Trophoblast cell (in vitro differentiated cells and primary cell): ENCODE measurements around the gene LTB.

ENCODE experiments used
- DNase-seq, 2 donors: peaks; one replicate each; pipeline ENCODE4 v3.0.0-alpha.2; 2016
- H2AFZ ChIP-seq: 2 replicates; pipeline ENCODE4 v1.6.1; 2013; ENCODE audit warnings: low read length, moderate library complexity, mild to moderate bottlenecking; ENCODE audit not compliant: insufficient read depth, poor library complexity
- H2AK5ac ChIP-seq: 2 replicates; pipeline ENCODE4 v1.6.1; 2013; ENCODE audit warnings: mild to moderate bottlenecking, low read length
- H2BK120ac ChIP-seq: 2 replicates; pipeline ENCODE4 v1.6.1; 2013; ENCODE audit warnings: low read length, mild to moderate bottlenecking, moderate library complexity; ENCODE audit not compliant: insufficient read depth, poor library complexity
- H2BK12ac ChIP-seq: 2 replicates; pipeline ENCODE4 v1.6.1; 2013; ENCODE audit warnings: mild to moderate bottlenecking, low read length, moderate library complexity
- H2BK5ac ChIP-seq: 2 replicates; pipeline ENCODE4 v1.6.1; 2013; ENCODE audit warnings: low read length, low read depth, moderate library complexity, mild to moderate bottlenecking; ENCODE audit not compliant: poor library complexity
- H3K14ac ChIP-seq: 2 replicates; pipeline ENCODE4 v1.6.1; 2013; ENCODE audit warnings: mild to moderate bottlenecking, low read length
- H3K18ac ChIP-seq: 2 replicates; pipeline ENCODE4 v1.6.1; 2013; ENCODE audit warnings: mild to moderate bottlenecking, low read length
- H3K23ac ChIP-seq: 2 replicates; pipeline ENCODE4 v1.6.1; 2013; ENCODE audit warnings: low read length
- H3K27ac ChIP-seq: 2 replicates; pipeline ENCODE4 v1.5.1; 2013; ENCODE audit warnings: low read depth, mild to moderate bottlenecking, inconsistent platforms, low read length, moderate library complexity
- H3K27me3 ChIP-seq: 2 replicates; pipeline ENCODE4 v1.6.1; 2013; ENCODE audit warnings: inconsistent platforms, mild to moderate bottlenecking, low read length, moderate library complexity; ENCODE audit not compliant: insufficient read depth
- H3K36me3 ChIP-seq, 2 experiments: 1 replicate in 1 of 2; 2 replicates in 1 of 2; pipeline ENCODE4 v1.6.1; 2013; ENCODE audit warnings: low read length in 2 of 2, mild to moderate bottlenecking in 2 of 2, moderate library complexity in 1 of 2; ENCODE audit not compliant: insufficient read depth in 2 of 2, control insufficient read depth in 1 of 2
- H3K4ac ChIP-seq: 2 replicates; pipeline ENCODE4 v1.6.1; 2013; ENCODE audit warnings: low read depth, mild to moderate bottlenecking, low read length, moderate library complexity
- H3K4me1 ChIP-seq, 2 experiments: 1 replicate in 1 of 2; 2 replicates in 1 of 2; pipeline ENCODE4 v1.6.1; 2013; ENCODE audit warnings: low read length in 2 of 2, mild to moderate bottlenecking in 2 of 2, moderate library complexity in 1 of 2; ENCODE audit not compliant: insufficient read depth in 2 of 2, control insufficient read depth in 1 of 2
- H3K4me2 ChIP-seq: 2 replicates; pipeline ENCODE4 v1.6.1; 2013; ENCODE audit warnings: inconsistent platforms, mild to moderate bottlenecking, low read length, moderate library complexity
- H3K4me3 ChIP-seq: 2 replicates; pipeline ENCODE4 v1.5.1; 2013; ENCODE audit warnings: mild to moderate bottlenecking, low read depth, low read length, inconsistent platforms
- H3K79me1 ChIP-seq: one replicate; pipeline ENCODE4 v1.6.1; 2013; ENCODE audit warnings: low read length
- H3K79me2 ChIP-seq: 2 replicates; pipeline ENCODE4 v1.6.1; 2013; ENCODE audit warnings: low read length, mild to moderate bottlenecking; ENCODE audit not compliant: control insufficient read depth, insufficient read depth, poor library complexity
- H3K9ac ChIP-seq: 2 replicates; pipeline ENCODE4 v1.6.1; 2013; ENCODE audit warnings: mild to moderate bottlenecking, low read length
- H3K9me3 ChIP-seq: 2 replicates; pipeline ENCODE4 v1.6.1; 2013; ENCODE audit warnings: low read depth, mild to moderate bottlenecking, control low read depth, inconsistent platforms, low read length; ENCODE audit not compliant: insufficient read depth
- H4K12ac ChIP-seq: 2 replicates; pipeline ENCODE4 v1.6.1; 2013; ENCODE audit warnings: low read depth, mild to moderate bottlenecking, low read length, moderate library complexity
- H4K8ac ChIP-seq: 2 replicates; pipeline ENCODE4 v1.6.1; 2013; ENCODE audit warnings: low read depth, mild to moderate bottlenecking, low read length, moderate library complexity
- H4K91ac ChIP-seq: one replicate; pipeline ENCODE4 v1.6.1; 2013; ENCODE audit warnings: low read depth, mild to moderate bottlenecking, low read length, moderate library complexity
- WGBS: extraction: QIAGEN DNeasy Blood & Tissue Kit; methylation state at CpG from one replicate; pipeline ENCODE4 v1.1.7; 2013; ENCODE audit warnings: missing lambda C conversion rate; ENCODE audit not compliant: insufficient read length, insufficient coverage; ENCODE audit errors: extremely low coverage; 5-methylcytosine and 5-hydroxymethylcytosine counted together

Gene LTB

GRCh38 chr6:31546339-31546957 is 35.8 kb downstream of the LTB start, which contains the start of gene ATP6V1G2:
ATP6V1G2 (minus strand) TSS chr6:31546608; CDS start chr6:31546559, 49 bp downstream.
- Histone ChIP-seq H3K4me2 (peak within 1 kb of the TSS; percentile 75), H3K27me3 (no peaks in the 10 kb centered on the region), H4K12ac (no peak within 1 kb of the TSS), H4K8ac (peak within 1 kb of the TSS; percentile 82), H2AFZ (peak within 1 kb of the TSS; percentile 40), H2AK5ac (no peak within 1 kb of the TSS), H3K18ac (no peak within 1 kb of the TSS), H3K79me1 (peaks cover 8% of the 10 kb centered on the region), H3K9ac (peak within 1 kb of the TSS; percentile 23), H3K27ac (peak within 1 kb of the TSS; percentile 39), H2BK5ac (no peak within 1 kb of the TSS), H3K36me3 (peaks cover 4 to 7% of the 10 kb centered on the region in 2 experiments), H3K23ac (no peak within 1 kb of the TSS), H3K4ac (no peak within 1 kb of the TSS), H2BK12ac (no peak within 1 kb of the TSS), H3K14ac (no peak within 1 kb of the TSS), H3K79me2 (peaks cover 3% of the 10 kb centered on the region), H3K4me1 (peaks cover 4 to 5% of the 10 kb centered on the region in 2 experiments), H3K4me3 (no peak within 1 kb of the TSS), H3K9me3 (no peaks in the 10 kb centered on the region), H4K91ac (no peak within 1 kb of the TSS), H2BK120ac (no peak within 1 kb of the TSS)
- DNase-seq: peak; percentile 96 to 97
- no CpG with 5 or more reads among the region's 11 CpGs for WGBS

GRCh38 chr6:31545291-31545690 is 36.9 kb downstream of the LTB start:
- H3K4me1 ChIP-seq: peaks cover 5 to 6% of the 10 kb centered on the region in 2 experiments
- peaks cover 4 to 6% of the 10 kb centered on the region in 2 experiments for H3K36me3 ChIP-seq
- no CpG with 5 or more reads among the region's 7 CpGs for WGBS
- no peak overlapping the region for H3K23ac ChIP-seq
- no peak overlapping the region for H2AFZ ChIP-seq
- no peak overlapping the region for H2BK12ac ChIP-seq
- no peak overlapping the region for H4K12ac ChIP-seq
- H4K91ac ChIP-seq: no peak overlapping the region
- no peaks in the 10 kb centered on the region for H3K9me3 ChIP-seq
- no peak overlapping the region for H3K14ac ChIP-seq
- no peak overlapping the region for H2BK120ac ChIP-seq
- H3K4me2 ChIP-seq: no peak overlapping the region
- H3K27ac ChIP-seq: no peak overlapping the region
- no peak overlapping the region for H3K4me3 ChIP-seq
- H2AK5ac ChIP-seq: no peak overlapping the region
- H3K79me2 ChIP-seq: peaks cover 12% of the 10 kb centered on the region
- no peak for DNase-seq
- H3K4ac ChIP-seq: no peak overlapping the region
- no peaks in the 10 kb centered on the region for H3K27me3 ChIP-seq
- H2BK5ac ChIP-seq: no peak overlapping the region
- H3K18ac ChIP-seq: no peak overlapping the region
- H3K79me1 ChIP-seq: peaks cover 12% of the 10 kb centered on the region
- H4K8ac ChIP-seq: no peak overlapping the region
- H3K9ac ChIP-seq: peak overlapping the region; percentile 23

DNA sequence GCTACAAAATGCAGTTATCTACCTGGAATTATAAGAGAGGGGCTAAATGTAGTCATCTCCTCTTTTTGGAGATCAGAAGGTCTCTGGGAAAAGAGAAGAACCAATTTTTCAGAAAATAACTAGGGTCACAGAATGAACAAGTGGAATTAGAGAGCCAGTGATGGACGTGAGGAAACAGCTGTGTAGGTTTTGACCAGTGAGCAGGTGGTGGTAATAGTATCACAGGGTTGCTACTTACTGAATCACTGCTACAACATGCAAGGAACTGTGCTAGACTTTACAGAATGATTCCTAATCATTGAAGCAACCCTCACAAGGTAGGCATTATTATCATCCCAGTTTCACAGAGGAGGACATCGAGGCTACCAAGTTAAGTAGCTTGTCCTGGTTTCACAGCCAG is 37.5 kb downstream of the LTB start:
- Histone ChIP-seq H2BK5ac (no peak overlapping the region), H3K14ac (no peak overlapping the region), H3K36me3 (peaks cover 9 to 10% of the 10 kb centered on the region in 2 experiments), H4K8ac (no peak overlapping the region), H2BK120ac (no peak overlapping the region), H4K12ac (no peak overlapping the region), H3K9me3 (no peaks in the 10 kb centered on the region), H3K4me1 (peaks cover 10 to 11% of the 10 kb centered on the region in 2 experiments), H2AK5ac (no peak overlapping the region), H3K23ac (no peak overlapping the region), H3K79me2 (peaks cover 17% of the 10 kb centered on the region), H2AFZ (no peak overlapping the region), H3K4ac (no peak overlapping the region), H3K27me3 (no peaks in the 10 kb centered on the region), H3K4me2 (no peak overlapping the region), H3K9ac (no peak overlapping the region), H3K79me1 (peaks cover 12% of the 10 kb centered on the region), H3K27ac (no peak overlapping the region), H2BK12ac (no peak overlapping the region), H3K18ac (no peak overlapping the region), H4K91ac (no peak overlapping the region), H3K4me3 (no peak overlapping the region)
- no CpG with 5 or more reads among the region's 2 CpGs for WGBS
- DNase-seq: no peak

- peaks cover 12% of the 10 kb centered on the region for H3K79me1 ChIP-seq
- H2AFZ ChIP-seq: no peak overlapping the region
- no peak overlapping the region for H2AK5ac ChIP-seq
- no peaks in the 10 kb centered on the region for H3K27me3 ChIP-seq
- H3K14ac ChIP-seq: no peak overlapping the region
- no peak overlapping the region for H3K9ac ChIP-seq
- H4K12ac ChIP-seq: no peak overlapping the region
- H4K91ac ChIP-seq: no peak overlapping the region
- H3K36me3 ChIP-seq: peaks cover 12 to 17% of the 10 kb centered on the region in 2 experiments
- H3K23ac ChIP-seq: no peak overlapping the region
- H2BK12ac ChIP-seq: no peak overlapping the region
- H3K18ac ChIP-seq: no peak overlapping the region
- H3K9me3 ChIP-seq: no peaks in the 10 kb centered on the region
- peaks cover 20% of the 10 kb centered on the region for H3K79me2 ChIP-seq
- no peak overlapping the region for H3K4me3 ChIP-seq
- DNase-seq: no peak
- H3K4ac ChIP-seq: no peak overlapping the region
- H3K4me2 ChIP-seq: no peak overlapping the region
- no CpG with 5 or more reads among the region's 6 CpGs for WGBS
- peaks cover 10 to 11% of the 10 kb centered on the region in 2 experiments for H3K4me1 ChIP-seq
- no peak overlapping the region for H2BK120ac ChIP-seq
- no peak overlapping the region for H3K27ac ChIP-seq
- no peak overlapping the region for H4K8ac ChIP-seq
- H2BK5ac ChIP-seq: no peak overlapping the region
These were observed 38.6 kb downstream of the LTB start for GRCh38 chr6:31543639-31544038.
